ENCODE measurements around the gene LMNTD2.

DNA sequence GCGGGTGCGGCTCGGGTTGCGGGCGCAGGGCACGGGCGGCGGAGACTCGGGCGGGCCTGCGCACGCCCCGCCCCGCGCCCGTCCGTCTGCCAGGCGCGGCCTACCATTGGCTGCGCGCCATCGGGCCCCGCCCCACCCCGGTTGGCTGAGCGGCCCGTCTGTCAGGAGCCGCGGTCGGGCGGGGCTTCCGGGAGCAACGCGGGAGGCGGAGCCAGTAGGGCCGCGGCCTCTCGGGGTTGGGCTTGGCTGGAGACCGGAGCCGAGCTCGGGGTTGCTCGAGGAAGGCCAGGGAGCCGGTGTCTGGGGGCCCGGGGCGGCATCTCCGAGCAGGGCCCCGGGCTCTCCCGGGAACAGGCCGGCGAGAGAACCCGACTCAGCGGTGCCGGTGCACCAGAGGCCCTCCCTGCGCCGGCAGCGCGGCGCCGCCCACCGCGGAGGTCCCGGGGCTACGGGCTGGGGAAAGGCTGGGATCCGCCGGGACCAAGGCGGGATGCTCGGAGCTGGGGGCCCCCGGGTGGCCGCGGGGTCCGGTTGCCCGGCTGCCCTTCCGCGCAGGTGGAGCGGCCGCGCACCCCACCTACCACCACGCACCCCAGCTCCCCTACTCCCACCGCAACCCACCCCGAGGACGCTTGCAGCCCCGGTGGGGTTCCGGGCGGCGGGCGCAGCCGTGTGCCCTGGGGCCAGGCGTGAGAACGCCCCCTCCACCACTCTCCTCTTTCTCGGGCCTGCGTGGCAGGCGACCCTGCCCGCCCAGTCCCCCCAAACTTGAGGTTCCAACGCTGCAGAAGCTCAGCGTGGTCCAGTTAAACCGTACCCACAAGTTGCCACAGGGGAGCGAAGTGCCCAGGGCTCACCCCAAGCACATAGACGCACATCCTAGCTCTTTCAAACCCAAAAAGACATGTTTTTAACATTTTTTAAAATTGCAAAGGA lies 24.8 kb downstream of the LMNTD2 start, which contains the start of gene HRAS:
- TF ChIP-seq, protein P1, sequence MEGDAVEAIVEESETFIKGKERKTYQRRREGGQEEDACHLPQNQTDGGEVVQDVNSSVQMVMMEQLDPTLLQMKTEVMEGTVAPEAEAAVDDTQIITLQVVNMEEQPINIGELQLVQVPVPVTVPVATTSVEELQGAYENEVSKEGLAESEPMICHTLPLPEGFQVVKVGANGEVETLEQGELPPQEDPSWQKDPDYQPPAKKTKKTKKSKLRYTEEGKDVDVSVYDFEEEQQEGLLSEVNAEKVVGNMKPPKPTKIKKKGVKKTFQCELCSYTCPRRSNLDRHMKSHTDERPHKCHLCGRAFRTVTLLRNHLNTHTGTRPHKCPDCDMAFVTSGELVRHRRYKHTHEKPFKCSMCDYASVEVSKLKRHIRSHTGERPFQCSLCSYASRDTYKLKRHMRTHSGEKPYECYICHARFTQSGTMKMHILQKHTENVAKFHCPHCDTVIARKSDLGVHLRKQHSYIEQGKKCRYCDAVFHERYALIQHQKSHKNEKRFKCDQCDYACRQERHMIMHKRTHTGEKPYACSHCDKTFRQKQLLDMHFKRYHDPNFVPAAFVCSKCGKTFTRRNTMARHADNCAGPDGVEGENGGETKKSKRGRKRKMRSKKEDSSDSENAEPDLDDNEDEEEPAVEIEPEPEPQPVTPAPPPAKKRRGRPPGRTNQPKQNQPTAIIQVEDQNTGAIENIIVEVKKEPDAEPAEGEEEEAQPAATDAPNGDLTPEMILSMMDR (IDR thresholded peaks at IDR 0.05), result no peak
- TF ChIP-seq EZH2 (IDR thresholded peaks at IDR 0.05) (no peak), EZH2phosphoT487 (IDR thresholded peaks at IDR 0.05) (no peak)

All from neural progenitor cell (in vitro differentiated cells).